ENCODE data around the gene IL17A. TPM values are rescaled to one million over a fixed set of nuclear protein-coding genes. Genes with fewer than 3 reads are reported as not detected.

The IL17A gene
- total RNA-seq, 1 experiment from 2014 or later = not detected

DNA sequence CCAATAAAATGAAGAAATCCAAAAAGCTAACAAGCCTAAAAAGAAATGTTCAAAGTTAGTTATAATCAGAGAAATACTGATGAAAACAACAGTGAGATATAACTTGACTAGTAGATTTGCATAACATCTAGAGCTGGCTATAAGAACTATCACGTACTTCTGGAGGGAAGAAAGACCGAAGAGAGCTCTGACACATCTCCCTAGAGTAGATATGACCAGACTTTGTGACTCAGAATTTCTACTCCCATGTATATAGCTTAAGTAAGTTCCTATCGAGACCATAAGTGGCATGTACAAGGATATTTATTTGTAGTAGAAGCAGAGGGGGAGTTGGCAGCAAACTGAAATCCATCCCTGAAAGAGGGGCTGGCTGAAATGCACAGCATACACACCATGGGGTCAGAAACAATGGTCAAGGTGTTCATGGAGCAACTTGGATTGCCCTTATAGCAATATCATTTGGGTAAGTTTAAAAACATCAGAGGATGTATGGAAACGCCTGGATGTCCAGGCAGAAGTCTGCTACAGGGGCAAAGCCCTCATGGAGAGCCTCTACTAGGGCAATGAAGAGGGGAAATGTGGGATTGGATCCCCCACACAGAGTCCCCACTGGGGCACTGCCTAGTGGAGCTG is 25.6 kb upstream of the IL17A start (continued):
- TF ChIP-seq EMX1 (CRISPR knock-in tag; IDR thresholded peaks at IDR 0.05) (no peak), GRHL2 (CRISPR knock-in tag; IDR thresholded peaks at IDR 0.05; ENCODE audit: insufficient replicate concordance, severe bottlenecking) (no peak), ZNF425 (CRISPR knock-in tag; conservative IDR thresholded peaks at IDR 0.05) (no peak), E2F5 (CRISPR knock-in tag; IDR thresholded peaks at IDR 0.05) (no peak), ESRRA (CRISPR knock-in tag; IDR thresholded peaks at IDR 0.05; ENCODE audit: borderline replicate concordance) (no peak)
- TF ChIP-seq, protein P1, sequence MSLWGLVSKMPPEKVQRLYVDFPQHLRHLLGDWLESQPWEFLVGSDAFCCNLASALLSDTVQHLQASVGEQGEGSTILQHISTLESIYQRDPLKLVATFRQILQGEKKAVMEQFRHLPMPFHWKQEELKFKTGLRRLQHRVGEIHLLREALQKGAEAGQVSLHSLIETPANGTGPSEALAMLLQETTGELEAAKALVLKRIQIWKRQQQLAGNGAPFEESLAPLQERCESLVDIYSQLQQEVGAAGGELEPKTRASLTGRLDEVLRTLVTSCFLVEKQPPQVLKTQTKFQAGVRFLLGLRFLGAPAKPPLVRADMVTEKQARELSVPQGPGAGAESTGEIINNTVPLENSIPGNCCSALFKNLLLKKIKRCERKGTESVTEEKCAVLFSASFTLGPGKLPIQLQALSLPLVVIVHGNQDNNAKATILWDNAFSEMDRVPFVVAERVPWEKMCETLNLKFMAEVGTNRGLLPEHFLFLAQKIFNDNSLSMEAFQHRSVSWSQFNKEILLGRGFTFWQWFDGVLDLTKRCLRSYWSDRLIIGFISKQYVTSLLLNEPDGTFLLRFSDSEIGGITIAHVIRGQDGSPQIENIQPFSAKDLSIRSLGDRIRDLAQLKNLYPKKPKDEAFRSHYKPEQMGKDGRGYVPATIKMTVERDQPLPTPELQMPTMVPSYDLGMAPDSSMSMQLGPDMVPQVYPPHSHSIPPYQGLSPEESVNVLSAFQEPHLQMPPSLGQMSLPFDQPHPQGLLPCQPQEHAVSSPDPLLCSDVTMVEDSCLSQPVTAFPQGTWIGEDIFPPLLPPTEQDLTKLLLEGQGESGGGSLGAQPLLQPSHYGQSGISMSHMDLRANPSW (CRISPR knock-in tag; conservative IDR thresholded peaks at IDR 0.05; ENCODE audit: low read depth) = no peak

- Mint-ChIP-seq H3K4me1 (peaks cover 10% of the 10 kb centered on the region), H3K27me3 (ENCODE audit: low read depth) (no peaks in the 10 kb centered on the region; the same call in 1 of the 2 replicates), H3K4me3 (no peak overlapping the region), H3K9me3 (peaks cover 37% of the 10 kb centered on the region), H3K36me3 (peaks cover 32% of the 10 kb centered on the region), H3K27ac (no peak overlapping the region)
- POLR2A ChIA-PET = no interaction called here
- ATAC-seq = no peak
- DNase-seq (ENCODE audit: low spot score) = no peak
- CTCF ChIA-PET = interaction anchor here (2.3 to 2.5 kb wide), 2 partner anchors 72 to 102 kb away, joined by 12 to 16 read pairs; no protein-coding TSS in a partner anchor
- TF ChIP-seq SMAD4 (CRISPR knock-in tag; IDR thresholded peaks at IDR 0.05) (no peak), ZNF219 (CRISPR knock-in tag; IDR thresholded peaks at IDR 0.05; ENCODE audit: borderline replicate concordance) (no peak), ZNF317 (CRISPR knock-in tag; IDR thresholded peaks at IDR 0.05; ENCODE audit: borderline replicate concordance, low read depth) (no peak), ZNF512 (CRISPR knock-in tag; IDR thresholded peaks at IDR 0.05; ENCODE audit: borderline replicate concordance) (no peak), RELA (CRISPR knock-in tag; IDR thresholded peaks at IDR 0.05; ENCODE audit: borderline replicate concordance) (no peak), NFE2L1 (CRISPR knock-in tag; IDR thresholded peaks at IDR 0.05) (no peak), PRRX2 (CRISPR knock-in tag; IDR thresholded peaks at IDR 0.05) (no peak), E2F4 (CRISPR knock-in tag; IDR thresholded peaks at IDR 0.05; ENCODE audit: borderline replicate concordance, low read depth) (no peak), JAZF1 (CRISPR knock-in tag; IDR thresholded peaks at IDR 0.05) (no peak), TEAD1 (CRISPR knock-in tag; IDR thresholded peaks at IDR 0.05) (no peak), MLX (CRISPR knock-in tag; IDR thresholded peaks at IDR 0.05) (no peak), FOXP4 (CRISPR knock-in tag; IDR thresholded peaks at IDR 0.05) (no peak), SOX15 (CRISPR knock-in tag; IDR thresholded peaks at IDR 0.05) (no peak)
- TF ChIP-seq, protein P2, sequence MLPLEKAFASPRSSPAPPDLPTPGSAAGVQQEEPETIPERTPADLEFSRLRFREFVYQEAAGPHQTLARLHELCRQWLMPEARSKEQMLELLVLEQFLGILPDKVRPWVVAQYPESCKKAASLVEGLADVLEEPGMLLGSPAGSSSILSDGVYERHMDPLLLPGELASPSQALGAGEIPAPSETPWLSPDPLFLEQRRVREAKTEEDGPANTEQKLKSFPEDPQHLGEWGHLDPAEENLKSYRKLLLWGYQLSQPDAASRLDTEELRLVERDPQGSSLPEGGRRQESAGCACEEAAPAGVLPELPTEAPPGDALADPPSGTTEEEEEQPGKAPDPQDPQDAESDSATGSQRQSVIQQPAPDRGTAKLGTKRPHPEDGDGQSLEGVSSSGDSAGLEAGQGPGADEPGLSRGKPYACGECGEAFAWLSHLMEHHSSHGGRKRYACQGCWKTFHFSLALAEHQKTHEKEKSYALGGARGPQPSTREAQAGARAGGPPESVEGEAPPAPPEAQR (CRISPR knock-in tag; IDR thresholded peaks at IDR 0.05) = no peak
- TF ChIP-seq, protein P3, sequence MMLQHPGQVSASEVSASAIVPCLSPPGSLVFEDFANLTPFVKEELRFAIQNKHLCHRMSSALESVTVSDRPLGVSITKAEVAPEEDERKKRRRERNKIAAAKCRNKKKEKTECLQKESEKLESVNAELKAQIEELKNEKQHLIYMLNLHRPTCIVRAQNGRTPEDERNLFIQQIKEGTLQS (CRISPR knock-in tag; conservative IDR thresholded peaks at IDR 0.05) = no peak
Measured at GRCh38 chr6:52161689-52162438, 24.3 kb upstream of the IL17A start.
